ENCODE measurements around the gene OPRD1.

- TF ChIP-seq, protein P1, sequence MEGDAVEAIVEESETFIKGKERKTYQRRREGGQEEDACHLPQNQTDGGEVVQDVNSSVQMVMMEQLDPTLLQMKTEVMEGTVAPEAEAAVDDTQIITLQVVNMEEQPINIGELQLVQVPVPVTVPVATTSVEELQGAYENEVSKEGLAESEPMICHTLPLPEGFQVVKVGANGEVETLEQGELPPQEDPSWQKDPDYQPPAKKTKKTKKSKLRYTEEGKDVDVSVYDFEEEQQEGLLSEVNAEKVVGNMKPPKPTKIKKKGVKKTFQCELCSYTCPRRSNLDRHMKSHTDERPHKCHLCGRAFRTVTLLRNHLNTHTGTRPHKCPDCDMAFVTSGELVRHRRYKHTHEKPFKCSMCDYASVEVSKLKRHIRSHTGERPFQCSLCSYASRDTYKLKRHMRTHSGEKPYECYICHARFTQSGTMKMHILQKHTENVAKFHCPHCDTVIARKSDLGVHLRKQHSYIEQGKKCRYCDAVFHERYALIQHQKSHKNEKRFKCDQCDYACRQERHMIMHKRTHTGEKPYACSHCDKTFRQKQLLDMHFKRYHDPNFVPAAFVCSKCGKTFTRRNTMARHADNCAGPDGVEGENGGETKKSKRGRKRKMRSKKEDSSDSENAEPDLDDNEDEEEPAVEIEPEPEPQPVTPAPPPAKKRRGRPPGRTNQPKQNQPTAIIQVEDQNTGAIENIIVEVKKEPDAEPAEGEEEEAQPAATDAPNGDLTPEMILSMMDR (conservative IDR thresholded peaks at IDR 0.05; ENCODE audit: low read depth, low read length) = no peak
- TF ChIP-seq POLR2A (IDR thresholded peaks at IDR 0.05; ENCODE audit: low read depth, low read length) (no peak), BHLHE40 (IDR thresholded peaks at IDR 0.05; ENCODE audit: low read depth, low read length) (no peak), MAZ (IDR thresholded peaks at IDR 0.05; ENCODE audit: borderline replicate concordance, low read depth, low read length) (no peak), CEBPB (IDR thresholded peaks at IDR 0.05; ENCODE audit: low read depth, low read length) (no peak), RAD21 (IDR thresholded peaks at IDR 0.05; ENCODE audit: low read length) (no peak)
Observed at GRCh38 chr1:28781305-28781704, 30.7 kb upstream of the OPRD1 start.
